Liver (tissue), 9 donors: ENCODE data around the gene WDR37. TPM values are rescaled to one million over a fixed set of nuclear protein-coding genes. Genes with fewer than 3 reads are reported as not detected.

ENCODE experiments used
- DNase-seq: peaks from one replicate; pipeline ENCODE4 v3.0.0-alpha.2; 2017; ENCODE audit warnings: low spot score
- H3K27ac ChIP-seq, 2 donors: one replicate each; pipeline ENCODE4 v1.7.0; 2013; ENCODE audit warnings: inconsistent platforms in 2 of 2, low read length in 2 of 2, control low read depth in 1 of 2, low read depth in 1 of 2, mild to moderate bottlenecking in 1 of 2
- H3K27me3 ChIP-seq, 4 donors: one replicate each; pipeline versions ENCODE4 v1.6.1 to v1.7.0; 2013; ENCODE audit warnings: low read length in 3 of 4, inconsistent platforms in 1 of 4, mild to moderate bottlenecking in 1 of 4, moderate library complexity in 1 of 4; ENCODE audit not compliant: control insufficient read depth in 4 of 4, insufficient read depth in 4 of 4
- H3K36me3 ChIP-seq, 4 donors: one replicate each; pipeline versions ENCODE4 v1.6.1 to v1.7.0; 2013; ENCODE audit warnings: low read length in 3 of 4, mild to moderate bottlenecking in 3 of 4, low read depth in 1 of 4, moderate library complexity in 1 of 4; ENCODE audit not compliant: control insufficient read depth in 4 of 4, insufficient read depth in 3 of 4
- H3K4me1 ChIP-seq, 4 donors: one replicate each; pipeline versions ENCODE4 v1.6.1 to v1.7.0; 2013; ENCODE audit warnings: low read length in 3 of 4, mild to moderate bottlenecking in 3 of 4, moderate library complexity in 1 of 4; ENCODE audit not compliant: control insufficient read depth in 4 of 4, insufficient read depth in 4 of 4
- H3K4me3 ChIP-seq, 3 donors: one replicate each; pipeline versions ENCODE4 v1.6.1 to v1.7.0; 2013; ENCODE audit warnings: low read length in 3 of 3, control low read depth in 1 of 3, low read depth in 1 of 3, mild to moderate bottlenecking in 1 of 3
- H3K9ac ChIP-seq, 2 donors: one replicate each; pipeline ENCODE4 v1.7.0; 2013; ENCODE audit warnings: low read length in 2 of 2, mild to moderate bottlenecking in 2 of 2, moderate library complexity in 2 of 2, control low read depth in 1 of 2, low read depth in 1 of 2
- H3K9me3 ChIP-seq, 4 donors: one replicate each; pipeline versions ENCODE4 v1.6.1 to v1.7.0; 2013; ENCODE audit warnings: low read length in 3 of 4; ENCODE audit not compliant: control insufficient read depth in 4 of 4
- ATF3 ChIP-seq: IDR thresholded peaks from 2 replicates; pipeline ENCODE4 v1.6.1; 2016; ENCODE audit warnings: antibody characterized with exemption
- CTCF ChIP-seq: fragments of 150-350 bp; IDR thresholded peaks from 2 replicates; pipeline ENCODE4 v1.5.1; 2017; ENCODE audit warnings: improper control_type of control experiment, low read depth, low read length; ENCODE audit not compliant: missing input control
- EGR1 ChIP-seq, 2 donors: IDR thresholded peaks; 2 replicates each; pipeline ENCODE4 v1.6.1; 2016 to 2018; ENCODE audit warnings: antibody characterized with exemption in 2 of 2, low read depth in 2 of 2
- FOXA1 ChIP-seq: IDR thresholded peaks from 2 replicates; pipeline ENCODE4 v1.6.1; 2016; ENCODE audit warnings: antibody characterized with exemption
- FOXA2 ChIP-seq: IDR thresholded peaks from 2 replicates; pipeline ENCODE4 v1.6.1; 2016; ENCODE audit warnings: antibody characterized with exemption
- GABPA ChIP-seq, 2 donors: IDR thresholded peaks in 1 of 2; conservative IDR thresholded peaks in 1 of 2; 2 replicates each; pipeline ENCODE4 v1.6.1; 2016; ENCODE audit warnings: antibody characterized with exemption in 2 of 2, mild to moderate bottlenecking in 1 of 2, moderate library complexity in 1 of 2
- HNF4A ChIP-seq, 2 donors: conservative IDR thresholded peaks; 2 replicates each; pipeline ENCODE4 v1.6.1; 2016; ENCODE audit warnings: antibody characterized with exemption in 2 of 2, mild to moderate bottlenecking in 2 of 2
- HNF4G ChIP-seq: IDR thresholded peaks from 2 replicates; pipeline ENCODE4 v1.6.1; 2016; ENCODE audit warnings: antibody characterized with exemption
- JUND ChIP-seq, 2 donors: IDR thresholded peaks; 2 replicates each; pipeline ENCODE4 v1.6.1; 2016; ENCODE audit warnings: antibody characterized with exemption in 2 of 2
- MAX ChIP-seq: IDR thresholded peaks from 2 replicates; pipeline ENCODE4 v1.6.1; 2016; ENCODE audit warnings: antibody characterized with exemption
- NR2F2 ChIP-seq: IDR thresholded peaks from 2 replicates; pipeline ENCODE4 v1.6.1; 2016; ENCODE audit warnings: antibody characterized with exemption
- RAD21 ChIP-seq, 2 donors: IDR thresholded peaks; 2 replicates each; pipeline ENCODE4 v1.6.1; 2016; ENCODE audit warnings: antibody characterized with exemption in 2 of 2, mild to moderate bottlenecking in 2 of 2
- REST ChIP-seq: IDR thresholded peaks from 2 replicates; pipeline ENCODE4 v1.6.1; 2016; ENCODE audit warnings: antibody characterized with exemption, mild to moderate bottlenecking
- RXRA ChIP-seq, 2 donors: IDR thresholded peaks; 2 replicates each; pipeline ENCODE4 v1.6.1; 2017 to 2018; ENCODE audit warnings: antibody characterized with exemption in 2 of 2, mild to moderate bottlenecking in 1 of 2
- SP1 ChIP-seq: IDR thresholded peaks from 2 replicates; pipeline ENCODE4 v1.6.1; 2018; ENCODE audit warnings: antibody characterized with exemption, mild to moderate bottlenecking
- TAF1 ChIP-seq: conservative IDR thresholded peaks from 2 replicates; pipeline ENCODE4 v1.6.1; 2016; ENCODE audit warnings: antibody characterized with exemption, mild to moderate bottlenecking
- YY1 ChIP-seq: IDR thresholded peaks from 2 replicates; pipeline ENCODE4 v1.6.1; 2016; ENCODE audit warnings: antibody characterized with exemption, mild to moderate bottlenecking
- ZBTB33 ChIP-seq: IDR thresholded peaks from 2 replicates; pipeline ENCODE4 v1.6.1; 2016; ENCODE audit warnings: antibody characterized with exemption
- whole genome bisulfite sequencing: extraction: QIAGEN DNeasy Blood & Tissue Kit; methylation state at CpG from one replicate; pipeline ENCODE4 v1.1.7; 2013; 5-methylcytosine and 5-hydroxymethylcytosine counted together
- polyA plus RNA-seq, 2 donors: library from polyadenylated mRNA; stranded (reverse) in 1 of 2; unstranded in 1 of 2; fragments of 200-250 nt in 1 of 2; fragments of >200 nt in 1 of 2; fragmentation: Nextera tagmentation in 1 of 2; extraction: Ambion mirVana in 1 of 2; gene quantifications; one replicate each; pipeline versions ENCODE4 v1.2.1 to v1.2.3, GENCODE V29; 2013 to 2015
- total RNA-seq, 2 donors: library from RNA; depleted of rRNA; stranded (reverse); fragments of >200 nt; gene quantifications; one replicate each; pipeline ENCODE4 v1.2.3, GENCODE V29; 2014
- donor health status: healthy.
- donor health status: healthy.
- donor health status: healthy.
- donor health status: healthy.
- donor health status: healthy.

The WDR37 gene
- total and polyA plus RNA-seq, 4 donors = 3.6 to 12.1 (median 5.6) TPM

GRCh38 chr10:1084011-1084950 lies 28.1 kb downstream of the WDR37 start:
- H3K36me3 ChIP-seq = peaks cover 13 to 80% (median 67%) of the 10 kb centered on the region in 4 donors
- no peaks in the 10 kb centered on the region for H3K9me3 ChIP-seq
- H3K9ac ChIP-seq = no peak overlapping the region
- H3K27ac ChIP-seq = no peak overlapping the region
- TF ChIP-seq ATF3 (no peak), HNF4A (conservative IDR thresholded peaks at IDR 0.05) (no peak), MAX (no peak), REST (no peak), NR2F2 (no peak), JUND (IDR thresholded peaks at IDR 0.05) (no peak), RXRA (IDR thresholded peaks at IDR 0.05) (no peak)
- no peak for DNase-seq
- H3K4me3 ChIP-seq = no peak overlapping the region
- H3K4me1 ChIP-seq = no peaks in the 10 kb centered on the region
- 96% methylated on average over 28 of the region's 28 CpGs for WGBS
- H3K27me3 ChIP-seq = no peaks in the 10 kb centered on the region

- H3K4me3 ChIP-seq = no peak overlapping the region
- DNase-seq = no peak
- H3K9me3 ChIP-seq = no peaks in the 10 kb centered on the region
- no peaks in the 10 kb centered on the region for H3K27me3 ChIP-seq
- 94% methylated on average over 4 of the region's 4 CpGs for WGBS
- peaks cover 14 to 79% (median 64%) of the 10 kb centered on the region in 4 donors for H3K36me3 ChIP-seq
- no peak overlapping the region for H3K27ac ChIP-seq
- H3K9ac ChIP-seq = no peak overlapping the region
- H3K4me1 ChIP-seq = no peaks in the 10 kb centered on the region
- TF ChIP-seq YY1 = no peak
- no peak for TF ChIP-seq SP1
- no peak for TF ChIP-seq ATF3
- no peak for TF ChIP-seq RXRA (IDR thresholded peaks at IDR 0.05)
- TF ChIP-seq EGR1 (IDR thresholded peaks at IDR 0.05; ENCODE audit: low read depth in 2 of 2) = no peak
- TF ChIP-seq NR2F2 = no peak
- TF ChIP-seq TAF1 = no peak
- TF ChIP-seq HNF4A (conservative IDR thresholded peaks at IDR 0.05) = no peak
- no peak for TF ChIP-seq JUND (IDR thresholded peaks at IDR 0.05)
- TF ChIP-seq CTCF = no peak
- TF ChIP-seq RAD21 (IDR thresholded peaks at IDR 0.05) = no peak
- no peak for TF ChIP-seq HNF4G
- no peak for TF ChIP-seq GABPA (IDR thresholded peaks at IDR 0.05 in 1 of 2, conservative IDR thresholded peaks at IDR 0.05 in 1 of 2)
- no peak for TF ChIP-seq FOXA1
- TF ChIP-seq REST = no peak
- TF ChIP-seq ZBTB33 = no peak
- TF ChIP-seq FOXA2 = no peak
Measured at GRCh38 chr10:1085258-1085657, 29.1 kb downstream of the WDR37 start.
